Spleen (tissue), 7 donors: ENCODE results near the gene SCUBE1.

Experiments used
- POLR2A ChIP-seq, 3 donors: fragments of 450-650 bp; IDR thresholded peaks; one replicate each; pipeline ENCODE4 v1.5.1; 2017; ENCODE audit warnings: antibody characterized with exemption in 3 of 3, mild to moderate bottlenecking in 1 of 3
- TF ChIP-seq, protein P1 (sequence below), 11 experiments: fragments of 200-600 bp in 7 of 11; fragments of 450-650 bp in 4 of 11; sonication (generic) in 4 of 11; IDR thresholded peaks in 8 of 11; conservative IDR thresholded peaks in 3 of 11; 1 replicate in 7 of 11; 2 replicates in 4 of 11; pipeline versions ENCODE4 v1.4.0 to v1.8.0; 2016 to 2021; ENCODE audit warnings: antibody characterized with exemption in 11 of 11, inconsistent platforms in 4 of 11, mild to moderate bottlenecking in 1 of 11
- donor health status: DM: no; HTN: no; CAD: no; lungs with moderate emphysema.
- donor health status: DM: no; HTN: no; CAD: no.
- donor health status: DM: no; HTN: no; CAD: no.

DNA sequence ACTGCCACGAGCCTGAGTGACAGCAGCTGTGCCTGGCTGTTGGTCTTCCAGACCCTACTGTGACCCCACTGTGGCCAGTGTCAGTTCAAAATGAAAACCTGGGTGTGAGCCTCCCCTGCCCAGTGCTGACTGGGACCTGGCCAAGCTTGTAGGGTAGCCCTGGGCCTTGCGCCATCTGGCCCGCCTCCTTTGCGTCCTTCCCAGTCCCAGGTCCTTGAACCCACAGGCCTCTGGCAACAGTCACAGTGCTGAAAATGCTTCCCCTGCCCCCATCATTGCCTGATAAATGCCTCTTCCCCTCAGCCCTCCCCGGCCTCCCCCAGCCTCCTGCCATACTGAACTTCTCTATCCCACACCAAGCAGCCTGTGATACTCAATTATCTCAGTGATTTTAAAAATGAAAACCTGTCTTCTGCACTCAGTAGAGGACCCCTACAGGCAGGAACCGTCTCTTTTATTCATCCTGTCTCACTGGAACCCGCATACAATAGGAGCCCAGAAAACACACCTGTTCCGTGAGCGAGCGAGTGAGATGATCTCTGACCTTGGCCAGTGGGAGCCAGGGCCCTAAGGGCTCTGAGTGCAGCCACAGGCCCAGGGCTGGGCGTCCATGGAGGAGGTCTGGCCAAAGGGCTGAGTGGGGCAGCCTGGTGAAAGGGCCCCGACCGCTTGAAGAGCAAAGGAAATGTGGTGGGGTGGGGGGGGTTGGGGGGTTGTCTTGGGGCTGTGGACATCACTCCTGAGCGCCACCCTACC is 106.6 kb downstream of the SCUBE1 start:
- TF ChIP-seq, protein P1, sequence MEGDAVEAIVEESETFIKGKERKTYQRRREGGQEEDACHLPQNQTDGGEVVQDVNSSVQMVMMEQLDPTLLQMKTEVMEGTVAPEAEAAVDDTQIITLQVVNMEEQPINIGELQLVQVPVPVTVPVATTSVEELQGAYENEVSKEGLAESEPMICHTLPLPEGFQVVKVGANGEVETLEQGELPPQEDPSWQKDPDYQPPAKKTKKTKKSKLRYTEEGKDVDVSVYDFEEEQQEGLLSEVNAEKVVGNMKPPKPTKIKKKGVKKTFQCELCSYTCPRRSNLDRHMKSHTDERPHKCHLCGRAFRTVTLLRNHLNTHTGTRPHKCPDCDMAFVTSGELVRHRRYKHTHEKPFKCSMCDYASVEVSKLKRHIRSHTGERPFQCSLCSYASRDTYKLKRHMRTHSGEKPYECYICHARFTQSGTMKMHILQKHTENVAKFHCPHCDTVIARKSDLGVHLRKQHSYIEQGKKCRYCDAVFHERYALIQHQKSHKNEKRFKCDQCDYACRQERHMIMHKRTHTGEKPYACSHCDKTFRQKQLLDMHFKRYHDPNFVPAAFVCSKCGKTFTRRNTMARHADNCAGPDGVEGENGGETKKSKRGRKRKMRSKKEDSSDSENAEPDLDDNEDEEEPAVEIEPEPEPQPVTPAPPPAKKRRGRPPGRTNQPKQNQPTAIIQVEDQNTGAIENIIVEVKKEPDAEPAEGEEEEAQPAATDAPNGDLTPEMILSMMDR (IDR thresholded peaks at IDR 0.05 in 8 of 11, conservative IDR thresholded peaks at IDR 0.05 in 3 of 11), result no peak
- TF ChIP-seq POLR2A (IDR thresholded peaks at IDR 0.05), result no peak
